HS-27A (cell line): ENCODE results near the gene ALDH8A1.

Experiments
- DNase-seq: peaks from one replicate; pipeline ENCODE4 v3.0.0-alpha.2; 2012; ENCODE audit warnings: low read depth, missing footprints

Gene ALDH8A1

DNA sequence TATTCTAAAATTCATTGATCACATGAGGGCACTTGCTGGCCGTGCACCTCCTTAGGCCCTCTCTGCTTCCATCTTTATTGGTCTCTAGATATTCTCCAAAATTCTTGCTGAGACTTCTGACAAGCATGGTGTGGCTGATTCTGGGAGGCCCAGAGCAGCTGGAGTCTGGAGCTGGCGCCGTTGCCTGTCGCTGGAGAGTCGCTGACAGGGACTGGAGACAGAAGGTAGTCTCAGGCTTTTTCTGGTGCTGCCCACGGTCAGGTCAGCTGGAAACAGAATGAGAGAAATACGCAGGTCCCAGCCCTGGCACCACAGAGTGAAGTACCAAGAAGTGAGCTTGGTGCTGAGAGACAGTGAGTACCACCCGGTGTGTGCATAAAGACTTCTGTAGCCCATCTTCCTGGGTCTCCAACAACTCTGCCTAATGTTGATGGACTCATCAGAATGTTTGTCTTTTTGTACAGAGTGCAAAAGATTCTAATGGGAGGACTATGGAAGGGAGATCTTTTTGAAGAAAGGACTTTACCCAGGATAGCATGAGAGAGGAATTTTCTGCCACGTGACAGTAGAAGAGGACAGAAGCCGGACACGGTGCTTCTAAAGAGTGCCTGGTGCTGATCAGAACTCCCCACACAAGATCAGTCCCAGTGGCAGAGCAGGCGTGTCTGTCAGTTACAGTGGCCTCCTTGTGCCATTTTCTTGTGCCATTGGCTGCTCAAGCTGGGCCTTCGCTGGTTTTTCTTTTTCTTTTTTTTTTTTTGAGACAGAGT, 1.8 kb upstream of the ALDH8A1 start:
- no peak for DNase-seq

- DNase-seq: no peak
These were observed 581 bp upstream of the ALDH8A1 start for GRCh38 chr6:134950482-134950881.

- no peak for DNase-seq
These were observed 1.2 kb downstream of the ALDH8A1 start for GRCh38 chr6:134948691-134949090.

- DNase-seq: no peak
These were observed 1.8 kb downstream of the ALDH8A1 start for GRCh38 chr6:134948142-134948541.

DNA sequence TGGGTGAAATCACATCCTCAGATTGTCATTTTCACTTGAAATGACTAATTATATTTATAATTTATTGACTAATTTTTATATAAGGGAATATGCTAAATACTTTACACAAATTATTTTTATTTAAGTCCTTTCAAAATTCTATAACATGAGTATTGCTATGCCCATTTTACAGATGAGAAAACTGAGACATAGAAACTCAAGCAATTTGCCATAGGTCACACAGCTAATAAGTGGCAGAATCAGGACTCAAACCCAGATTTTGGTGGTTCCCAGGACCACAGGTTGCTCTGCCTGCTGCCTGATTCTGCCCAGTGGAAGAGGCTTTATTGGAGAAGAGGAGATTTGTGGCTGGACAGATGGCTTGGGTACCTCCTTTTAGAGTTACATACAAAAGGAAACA, 4.9 kb downstream of the ALDH8A1 start:
- no peak for DNase-seq

DNA sequence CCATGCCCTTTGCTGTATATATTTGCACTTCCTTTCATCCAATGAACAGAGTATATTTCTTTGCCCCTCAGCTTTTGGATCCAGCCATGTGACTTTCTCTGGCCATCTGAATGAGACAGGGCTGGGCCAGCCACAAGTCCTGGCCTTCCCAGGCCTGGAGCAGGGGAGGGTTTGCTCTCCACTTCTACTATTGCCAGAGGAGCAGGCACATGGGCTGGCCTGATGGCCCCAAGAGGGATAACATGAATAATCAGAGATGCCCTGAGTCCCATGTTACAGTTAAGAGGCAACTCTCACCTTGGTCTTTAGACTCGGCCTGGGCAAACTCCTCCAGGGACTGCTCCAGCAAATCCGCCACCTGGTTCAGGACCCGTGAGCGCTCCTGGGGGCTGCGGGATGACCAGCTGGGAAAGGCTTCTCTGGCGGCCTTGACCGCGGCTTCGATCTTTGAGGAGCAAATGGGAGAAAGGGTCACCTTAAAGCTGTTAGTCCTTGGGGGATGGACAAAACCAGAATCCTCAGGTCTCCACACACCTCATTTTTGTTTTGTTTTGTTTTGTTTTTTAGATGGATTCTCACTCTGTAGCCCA, 6.3 kb downstream of the ALDH8A1 start:
- DNase-seq: no peak

- DNase-seq: no peak
These were observed 11.0 kb downstream of the ALDH8A1 start for GRCh38 chr6:134938896-134939295.

- DNase-seq: no peak
These were observed 12.5 kb downstream of the ALDH8A1 start for GRCh38 chr6:134937426-134937825.

DNA sequence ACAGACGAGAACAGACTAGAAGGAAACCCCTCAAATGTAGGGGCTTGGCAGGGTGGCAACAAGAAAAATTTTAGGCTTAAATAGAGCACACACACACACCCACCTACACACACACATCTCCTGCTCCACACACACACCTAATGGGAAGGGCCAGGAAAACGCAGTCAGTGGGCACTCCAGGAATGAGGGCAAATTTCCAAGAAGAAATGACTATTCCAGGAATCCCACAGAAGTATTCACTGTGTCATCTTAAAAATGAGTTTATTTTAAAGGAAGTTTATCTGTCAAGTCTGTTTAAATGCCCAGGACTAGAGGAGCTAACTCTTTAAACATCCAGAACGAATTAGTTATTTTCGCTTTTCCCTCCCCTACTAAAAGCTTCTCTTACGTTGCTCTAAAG, 13.0 kb downstream of the ALDH8A1 start:
- DNase-seq: peak; percentile 64

- no peak for DNase-seq
These were observed 13.4 kb downstream of the ALDH8A1 start for GRCh38 chr6:134936476-134936875.

DNA sequence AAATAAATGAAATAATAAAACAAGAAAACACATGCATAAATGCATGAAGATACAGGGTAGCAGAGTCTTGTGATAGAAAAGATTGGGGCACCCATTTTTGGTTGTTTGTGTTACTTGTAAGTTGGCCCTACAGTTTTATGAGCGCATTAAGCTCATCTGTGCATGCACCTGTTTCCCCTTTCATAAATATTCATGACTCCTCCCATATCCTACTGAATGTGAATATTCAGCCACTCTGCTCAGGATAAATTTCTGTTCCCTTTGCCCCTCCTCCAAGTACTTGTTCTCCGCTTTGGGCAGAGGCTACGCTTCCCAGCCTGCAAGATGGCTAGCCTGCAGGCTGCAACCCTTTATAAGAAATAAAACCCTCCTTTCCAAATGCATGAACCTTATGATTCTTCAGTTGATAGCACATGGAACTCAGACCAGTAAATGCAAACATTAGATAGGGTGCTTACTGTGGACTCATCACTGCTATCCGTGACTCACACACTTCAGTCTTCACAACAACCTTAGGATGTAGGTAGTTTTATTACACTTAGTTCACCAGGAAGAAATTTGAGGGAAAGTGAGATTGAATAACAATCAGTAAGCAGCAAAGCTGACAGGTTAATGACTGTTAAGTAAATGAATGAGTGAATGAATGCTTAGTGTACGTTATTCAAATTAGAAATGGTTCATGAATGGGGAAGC, 15.0 kb downstream of the ALDH8A1 start:
- DNase-seq: no peak

GRCh38 chr6:134932535-134933470, 17.1 kb downstream of the ALDH8A1 start:
- no peak for DNase-seq

- no peak for DNase-seq
These were observed 17.8 kb downstream of the ALDH8A1 start for GRCh38 chr6:134932098-134932497.

DNA sequence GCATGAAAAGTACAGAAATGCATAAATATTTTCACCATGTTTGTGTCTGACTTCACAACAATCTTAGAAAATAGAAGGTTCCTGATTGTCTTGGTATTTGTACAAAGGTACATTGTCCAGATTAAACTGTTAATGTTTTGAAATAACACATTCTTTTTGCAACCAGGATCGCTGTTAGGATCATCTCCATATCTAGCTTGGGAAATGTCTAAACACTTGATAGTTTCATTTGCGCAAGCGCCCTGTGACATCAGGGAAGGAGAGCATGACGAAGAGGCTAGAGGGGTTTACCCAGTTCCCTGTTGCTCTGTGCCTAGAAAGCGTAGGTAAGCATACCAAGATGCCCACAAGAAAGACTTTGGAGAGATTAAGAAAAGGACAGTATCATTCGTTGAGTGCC, 19.4 kb downstream of the ALDH8A1 start:
- no peak for DNase-seq

GRCh38 chr6:134928151-134928900, 21.6 kb downstream of the ALDH8A1 start:
- no peak for DNase-seq

DNA sequence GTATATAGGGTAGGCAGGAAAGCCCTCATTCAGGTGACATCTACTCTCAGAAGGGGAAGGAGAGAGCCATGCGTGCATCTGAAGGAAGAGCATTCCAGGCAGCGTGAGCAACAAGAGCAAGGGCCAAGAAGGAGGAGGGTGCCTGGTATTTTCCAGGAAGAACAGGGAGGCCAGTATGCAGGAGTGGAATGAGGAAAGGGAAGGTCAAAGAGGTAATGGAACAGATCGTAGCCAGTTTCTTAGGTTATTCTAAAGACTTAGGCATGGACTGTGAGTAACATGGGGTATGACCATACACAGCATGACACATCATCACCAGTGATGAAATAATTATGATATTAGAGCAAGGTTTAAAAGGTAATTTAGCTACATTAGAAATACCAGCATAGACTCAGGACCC, 24.1 kb downstream of the ALDH8A1 start:
- no peak for DNase-seq

GRCh38 chr6:134921721-134922261, 28.1 kb downstream of the ALDH8A1 start:
- DNase-seq: no peak

GRCh38 chr6:134921276-134921675, 28.6 kb downstream of the ALDH8A1 start:
- DNase-seq: no peak

GRCh38 chr6:134920422-134920821, 29.5 kb downstream of the ALDH8A1 start:
- DNase-seq: no peak

GRCh38 chr6:134918418-134918961, 31.4 kb downstream of the ALDH8A1 start:
- no peak for DNase-seq

GRCh38 chr6:134911547-134911946, 38.4 kb downstream of the ALDH8A1 start:
- DNase-seq: peak; percentile 45
